Tibial nerve (tissue), 4 donors: Measurements from ENCODE around the gene TSC1. TPM values are rescaled to one million over a fixed set of nuclear protein-coding genes. Genes with fewer than 3 reads are reported as not detected.

ENCODE experiments used
- DNase-seq, 2 donors: peaks; one replicate each; pipeline ENCODE4 v3.0.0-alpha.2; 2019; ENCODE audit warnings: low spot score in 2 of 2
- H3K27ac ChIP-seq, 4 donors: fragments of 200-600 bp; sonication (generic) in 3 of 4; one replicate each; pipeline ENCODE4 v1.5.1; 2017 to 2019; ENCODE audit warnings: mild to moderate bottlenecking in 1 of 4
- H3K27me3 ChIP-seq, 2 donors: fragments of 200-600 bp; sonication (generic) in 1 of 2; one replicate each; pipeline versions ENCODE4 v1.5.1 to v1.6.0; 2017 to 2019
- H3K36me3 ChIP-seq, 3 donors: fragments of 200-600 bp; sonication (generic); one replicate each; pipeline ENCODE4 v1.5.1; 2018 to 2019
- H3K4me1 ChIP-seq, 4 donors: fragments of 200-600 bp; sonication (generic) in 3 of 4; one replicate each; pipeline ENCODE4 v1.5.1; 2017 to 2019
- H3K4me3 ChIP-seq, 4 donors: fragments of 200-600 bp; sonication (generic) in 3 of 4; one replicate each; pipeline ENCODE4 v1.5.1; 2017 to 2019; ENCODE audit warnings: mild to moderate bottlenecking in 1 of 4, moderate library complexity in 1 of 4
- H3K9me3 ChIP-seq, 4 donors: fragments of 200-600 bp; sonication (generic) in 3 of 4; one replicate each; pipeline ENCODE4 v1.5.1; 2017 to 2019
- EP300 ChIP-seq, 2 donors: sonication (generic); formaldehyde crosslinking; IDR thresholded peaks; one replicate each; pipeline ENCODE4 v1.6.1; 2017; ENCODE audit warnings: antibody characterized with exemption in 2 of 2, mild to moderate bottlenecking in 1 of 2
- POLR2A ChIP-seq, 2 donors: fragments of 450-650 bp; IDR thresholded peaks; one replicate each; pipeline ENCODE4 v1.6.1; 2017; ENCODE audit warnings: antibody characterized with exemption in 2 of 2, mild to moderate bottlenecking in 2 of 2, moderate library complexity in 2 of 2
- WGBS, 2 donors: methylation state at CpG; one replicate each; pipeline ENCODE4 v1.1.5; 2018; 5-methylcytosine and 5-hydroxymethylcytosine counted together
- total RNA-seq, 4 donors: library from RNA; depleted of rRNA; stranded (reverse); fragments of >200 nt; gene quantifications; one replicate each; pipeline ENCODE4 v1.1.0, GENCODE V29; 2016
- TF ChIP-seq, protein P1 (sequence below), 5 experiments: fragments of 200-600 bp in 3 of 5; fragments of 450-650 bp in 2 of 5; sonication (generic) in 3 of 5; IDR thresholded peaks; one replicate each; pipeline ENCODE4 v1.5.1; 2016 to 2019; ENCODE audit warnings: antibody characterized with exemption in 5 of 5, mild to moderate bottlenecking in 3 of 5, moderate library complexity in 2 of 5

The TSC1 gene
- total RNA-seq, 4 donors from 2014 or later = 48.6 to 88.4 (median 68.9) TPM

DNA sequence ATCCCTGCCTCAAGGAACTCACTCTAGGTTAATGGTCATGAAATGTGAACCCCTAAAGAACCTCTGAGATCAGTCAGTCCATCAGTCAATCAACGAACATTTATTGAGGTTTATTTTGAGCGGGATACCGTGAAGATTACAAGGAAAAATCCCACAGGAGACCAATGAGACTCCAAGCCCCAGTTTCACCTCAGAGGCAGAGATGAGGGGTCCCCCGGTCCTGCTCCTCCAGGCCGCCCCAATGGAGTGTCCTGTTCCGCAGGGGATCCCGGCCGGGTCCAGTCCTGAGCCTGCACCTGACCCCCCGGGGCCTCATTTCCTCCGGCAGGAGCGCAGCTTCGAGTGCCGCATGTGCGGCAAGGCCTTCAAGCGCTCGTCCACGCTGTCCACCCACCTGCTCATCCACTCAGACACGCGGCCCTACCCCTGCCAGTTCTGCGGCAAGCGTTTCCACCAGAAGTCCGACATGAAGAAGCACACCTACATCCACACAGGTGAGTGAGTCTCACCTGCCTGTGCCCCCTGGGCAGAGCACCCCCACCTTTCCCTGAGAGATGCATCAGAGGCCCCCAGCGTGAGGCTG lies 45.1 kb upstream of the TSC1 start:
- TF ChIP-seq EP300 (IDR thresholded peaks at IDR 0.05) (no peak), POLR2A (IDR thresholded peaks at IDR 0.05) (no peak)
- TF ChIP-seq, protein P1, sequence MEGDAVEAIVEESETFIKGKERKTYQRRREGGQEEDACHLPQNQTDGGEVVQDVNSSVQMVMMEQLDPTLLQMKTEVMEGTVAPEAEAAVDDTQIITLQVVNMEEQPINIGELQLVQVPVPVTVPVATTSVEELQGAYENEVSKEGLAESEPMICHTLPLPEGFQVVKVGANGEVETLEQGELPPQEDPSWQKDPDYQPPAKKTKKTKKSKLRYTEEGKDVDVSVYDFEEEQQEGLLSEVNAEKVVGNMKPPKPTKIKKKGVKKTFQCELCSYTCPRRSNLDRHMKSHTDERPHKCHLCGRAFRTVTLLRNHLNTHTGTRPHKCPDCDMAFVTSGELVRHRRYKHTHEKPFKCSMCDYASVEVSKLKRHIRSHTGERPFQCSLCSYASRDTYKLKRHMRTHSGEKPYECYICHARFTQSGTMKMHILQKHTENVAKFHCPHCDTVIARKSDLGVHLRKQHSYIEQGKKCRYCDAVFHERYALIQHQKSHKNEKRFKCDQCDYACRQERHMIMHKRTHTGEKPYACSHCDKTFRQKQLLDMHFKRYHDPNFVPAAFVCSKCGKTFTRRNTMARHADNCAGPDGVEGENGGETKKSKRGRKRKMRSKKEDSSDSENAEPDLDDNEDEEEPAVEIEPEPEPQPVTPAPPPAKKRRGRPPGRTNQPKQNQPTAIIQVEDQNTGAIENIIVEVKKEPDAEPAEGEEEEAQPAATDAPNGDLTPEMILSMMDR (IDR thresholded peaks at IDR 0.05) = no peak
- WGBS, 2 donors = 84 to 86% methylated on average over 22 of the region's 23 CpGs
- H3K9me3 ChIP-seq = no peaks in the 10 kb centered on the region
- H3K36me3 ChIP-seq = no peaks in the 10 kb centered on the region
- H3K27ac ChIP-seq = no peak overlapping the region
- H3K27me3 ChIP-seq = peaks cover 0 to 57% of the 10 kb centered on the region in 2 donors
- DNase-seq = no peak
- H3K4me1 ChIP-seq = peaks cover 0 to 4% (median 2%) of the 10 kb centered on the region in 4 donors
- no peak overlapping the region for H3K4me3 ChIP-seq

- Histone ChIP-seq H3K9me3 (no peaks in the 10 kb centered on the region), H3K27ac (no peak overlapping the region), H3K36me3 (no peaks in the 10 kb centered on the region), H3K27me3 (peaks cover 0 to 61% of the 10 kb centered on the region in 2 donors), H3K4me3 (no peak overlapping the region), H3K4me1 (no peaks in the 10 kb centered on the region)
- TF ChIP-seq POLR2A (IDR thresholded peaks at IDR 0.05) (no peak), EP300 (IDR thresholded peaks at IDR 0.05) (no peak)
- TF ChIP-seq, protein P1 (IDR thresholded peaks at IDR 0.05) = no peak
- DNase-seq = no peak
- WGBS, 2 donors = 92 to 93% methylated on average over 11 to 13 of the region's 13 CpGs
These were observed 44.5 kb upstream of the TSC1 start for GRCh38 chr9:132989014-132989310.

DNA sequence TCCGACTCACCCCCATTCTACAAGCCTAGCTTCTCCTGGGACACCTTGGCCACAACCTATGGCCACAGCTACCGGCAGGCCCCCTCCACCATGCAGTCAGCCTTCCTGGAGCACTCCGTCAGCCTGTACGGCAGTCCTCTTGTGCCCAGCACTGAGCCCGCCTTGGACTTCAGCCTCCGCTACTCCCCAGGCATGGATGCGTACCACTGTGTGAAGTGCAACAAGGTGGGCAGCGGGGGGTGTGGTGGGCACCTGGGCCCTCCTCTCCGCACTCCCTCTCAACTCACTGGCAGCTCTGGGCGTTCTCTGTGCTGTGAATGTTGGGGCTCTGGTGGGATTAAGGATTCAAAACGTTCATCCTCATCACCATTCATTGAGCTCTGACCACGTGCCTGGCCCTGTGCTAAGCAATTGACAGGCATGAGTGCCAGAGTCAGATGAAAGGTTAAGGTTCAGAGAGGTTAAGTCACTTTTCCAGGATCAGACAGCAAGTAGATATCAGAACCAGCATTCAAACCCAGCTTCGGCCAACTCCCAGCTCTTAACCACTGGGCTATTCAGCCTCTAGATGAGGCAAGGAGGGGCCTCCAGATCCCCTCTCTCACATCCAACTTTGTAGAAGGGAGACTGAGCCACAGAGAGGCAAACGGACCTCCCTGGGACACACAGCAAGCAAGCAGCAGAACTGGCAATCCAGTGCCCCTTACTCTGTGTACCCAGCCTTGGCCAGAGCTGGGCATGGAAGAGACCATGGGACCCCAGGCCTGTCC lies 44.0 kb upstream of the TSC1 start:
- Histone ChIP-seq H3K4me1 (no peaks in the 10 kb centered on the region), H3K9me3 (no peaks in the 10 kb centered on the region), H3K27me3 (peaks cover 0 to 63% of the 10 kb centered on the region in 2 donors)

DNA sequence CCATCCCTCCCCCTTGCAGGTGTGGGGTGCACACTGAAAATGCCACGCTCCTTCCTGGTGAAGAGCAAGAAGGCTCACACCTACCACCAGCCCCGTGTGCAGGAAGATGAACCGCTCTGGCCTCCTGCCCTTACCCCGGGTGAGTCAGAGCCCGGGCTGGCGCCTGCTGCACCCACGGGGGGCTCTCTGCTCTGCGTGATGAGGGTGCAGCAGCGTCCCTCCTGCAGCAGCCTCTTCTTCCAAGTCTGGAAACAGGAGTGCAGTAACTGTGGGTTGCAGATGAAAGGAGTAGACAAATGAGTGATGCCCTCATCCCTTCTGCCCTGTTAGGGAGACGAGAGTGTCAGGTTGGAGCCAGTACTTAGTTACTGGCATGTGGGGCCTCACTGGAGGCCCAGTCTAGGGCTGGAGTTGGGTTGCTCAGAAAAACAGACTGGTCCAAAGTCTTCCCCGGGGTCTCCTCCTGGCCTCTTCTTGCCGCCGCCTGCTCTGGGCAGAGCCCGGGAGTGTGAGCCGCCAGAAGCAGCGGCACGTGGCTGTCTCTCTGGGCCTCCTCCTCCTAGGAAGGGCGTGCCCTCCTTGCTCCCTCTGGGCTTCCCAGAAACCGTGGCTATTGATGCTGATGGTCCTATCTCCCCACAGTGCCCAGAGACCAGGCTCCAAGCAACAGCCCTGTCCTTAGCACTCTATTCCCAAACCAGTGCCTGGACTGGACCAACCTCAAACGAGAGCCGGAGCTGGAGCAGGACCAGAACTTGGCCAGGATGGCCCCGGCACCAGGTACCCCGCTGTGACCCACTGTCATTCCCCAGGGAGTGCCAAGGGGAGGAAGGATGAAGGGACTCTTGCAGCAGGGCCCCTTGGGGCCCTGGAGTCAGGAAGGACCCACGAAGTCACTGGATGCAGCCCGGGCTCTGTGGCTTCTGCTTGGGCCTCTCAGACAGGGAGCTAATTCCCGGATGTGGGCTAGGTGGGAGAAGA lies 42.5 kb upstream of the TSC1 start:
- no peaks in the 10 kb centered on the region for H3K36me3 ChIP-seq
- H3K9me3 ChIP-seq = no peaks in the 10 kb centered on the region
- H3K4me1 ChIP-seq = no peaks in the 10 kb centered on the region
- no peak overlapping the region for H3K27ac ChIP-seq
- WGBS, 2 donors = 57 to 60% methylated on average over 15 to 23 of the region's 26 CpGs
- H3K4me3 ChIP-seq = no peak overlapping the region
- DNase-seq = no peak
- TF ChIP-seq POLR2A (IDR thresholded peaks at IDR 0.05) = no peak
- TF ChIP-seq, protein P1 (IDR thresholded peaks at IDR 0.05) = no peak
- TF ChIP-seq EP300 (IDR thresholded peaks at IDR 0.05) = no peak
- peaks cover 0 to 63% of the 10 kb centered on the region in 2 donors for H3K27me3 ChIP-seq

More for the DNA sequence above, 44.0 kb upstream of the TSC1 start:
- no peak for DNase-seq
- no peak overlapping the region for H3K4me3 ChIP-seq
- no peak for TF ChIP-seq EP300 (IDR thresholded peaks at IDR 0.05)
- no peak for TF ChIP-seq POLR2A (IDR thresholded peaks at IDR 0.05)
- TF ChIP-seq, protein P1 (IDR thresholded peaks at IDR 0.05) = no peak
- 67 to 78% methylated on average over 13 to 14 of the region's 14 CpGs for WGBS, 2 donors
- H3K27ac ChIP-seq = no peak overlapping the region
- no peaks in the 10 kb centered on the region for H3K36me3 ChIP-seq
